Endothelial cell (in vitro differentiated cells): ENCODE results near the gene RBMS3. TPM values are rescaled to one million over a fixed set of nuclear protein-coding genes. Genes with fewer than 3 reads are reported as not detected.

Experiments used
- DNase-seq: peaks from one replicate; pipeline ENCODE4 v3.0.0; 2021; ENCODE audit warnings: low spot score
- H3K27ac Mint-ChIP-seq: one replicate; pipeline ENCODE4 v1.8.0; 2021; ENCODE audit warnings: mixed read lengths, inconsistent platforms; ENCODE audit not compliant: unreplicated experiment
- H3K27me3 Mint-ChIP-seq: one replicate; pipeline ENCODE4 v1.8.0; 2021; ENCODE audit warnings: mild to moderate bottlenecking, moderate library complexity, mixed read lengths, inconsistent platforms; ENCODE audit not compliant: unreplicated experiment
- H3K36me3 Mint-ChIP-seq: one replicate; pipeline ENCODE4 v1.8.0; 2021; ENCODE audit warnings: mild to moderate bottlenecking, low read depth, mixed read lengths, inconsistent platforms; ENCODE audit not compliant: unreplicated experiment
- H3K4me1 Mint-ChIP-seq: one replicate; pipeline ENCODE4 v1.8.0; 2021; ENCODE audit warnings: mild to moderate bottlenecking, mixed read lengths, inconsistent platforms; ENCODE audit not compliant: unreplicated experiment
- H3K4me3 Mint-ChIP-seq: one replicate; pipeline ENCODE4 v1.8.0; 2021; ENCODE audit warnings: mild to moderate bottlenecking, mixed read lengths, inconsistent platforms; ENCODE audit not compliant: unreplicated experiment
- H3K9me3 Mint-ChIP-seq: one replicate; pipeline ENCODE4 v1.8.0; 2021; ENCODE audit warnings: mixed read lengths, inconsistent platforms; ENCODE audit not compliant: unreplicated experiment
- CTCF ChIP-seq: fragments of 200-600 bp; sonication (generic); IDR thresholded peaks from one replicate; pipeline ENCODE4 v1.5.0; 2021; ENCODE audit warnings: antibody characterized with exemption; ENCODE audit not compliant: unreplicated experiment
- total RNA-seq: library from RNA; stranded (reverse); fragmentation: NEBNext Ultra II Directional; extraction: Animal tissue kit (Norgen Biotek cat#: 25700); gene quantifications from one replicate; pipeline ENCODE4 v1.2.1, GENCODE V29; 2021; ENCODE audit not compliant: unreplicated experiment

Gene RBMS3
- total RNA-seq, 1 donor from 2014 or later = 30.9 TPM

GRCh38 chr3:29281094-29281343 lies 148 bp downstream of the RBMS3 start:
- no peaks in the 10 kb centered on the region for H3K36me3 Mint-ChIP-seq
- H3K27ac Mint-ChIP-seq = peak overlapping the region; percentile 92
- no peak for DNase-seq
- H3K4me1 Mint-ChIP-seq = peaks cover 45% of the 10 kb centered on the region
- H3K27me3 Mint-ChIP-seq = peaks cover 2% of the 10 kb centered on the region
- H3K4me3 Mint-ChIP-seq = peak overlapping the region; percentile 94
- no peak for TF ChIP-seq CTCF
- no peaks in the 10 kb centered on the region for H3K9me3 Mint-ChIP-seq

GRCh38 chr3:29281344-29282241 lies 722 bp downstream of the RBMS3 start:
- peak; percentile 18 for DNase-seq
- peaks cover 2% of the 10 kb centered on the region for H3K27me3 Mint-ChIP-seq
- no peaks in the 10 kb centered on the region for H3K9me3 Mint-ChIP-seq
- H3K4me1 Mint-ChIP-seq = peaks cover 50% of the 10 kb centered on the region
- no peaks in the 10 kb centered on the region for H3K36me3 Mint-ChIP-seq
- H3K4me3 Mint-ChIP-seq = peak overlapping the region; percentile 94
- H3K27ac Mint-ChIP-seq = peak overlapping the region; percentile 92
- TF ChIP-seq CTCF = no peak

- H3K36me3 Mint-ChIP-seq = no peaks in the 10 kb centered on the region
- peaks cover 2% of the 10 kb centered on the region for H3K27me3 Mint-ChIP-seq
- H3K4me1 Mint-ChIP-seq = peaks cover 53% of the 10 kb centered on the region
- TF ChIP-seq CTCF = no peak
- H3K27ac Mint-ChIP-seq = peak overlapping the region; percentile 92
- no peaks in the 10 kb centered on the region for H3K9me3 Mint-ChIP-seq
- DNase-seq = no peak
- peak overlapping the region; percentile 94 for H3K4me3 Mint-ChIP-seq
Measured at GRCh38 chr3:29282427-29283230, 1.8 kb downstream of the RBMS3 start.

- no peak for DNase-seq
Measured at GRCh38 chr3:29283231-29284119, 2.6 kb downstream of the RBMS3 start.

More at GRCh38 chr3:29283231-29284119, 2.6 kb downstream of the RBMS3 start:
- Mint-ChIP-seq H3K36me3 (no peaks in the 10 kb centered on the region), H3K4me3 (peak overlapping the region; percentile 94), H3K9me3 (no peaks in the 10 kb centered on the region), H3K27me3 (peaks cover 2% of the 10 kb centered on the region), H3K27ac (peak overlapping the region; percentile 38), H3K4me1 (peaks cover 58% of the 10 kb centered on the region)
- no peak for TF ChIP-seq CTCF
